Skeletal muscle tissue (tissue), 5 donors: ENCODE results near the gene EPS8L1. TPM values are rescaled to one million over a fixed set of nuclear protein-coding genes. Genes with fewer than 3 reads are reported as not detected.

ENCODE experiments used
- H3K27ac ChIP-seq: one replicate; pipeline ENCODE4 v1.7.0; 2013; ENCODE audit warnings: mild to moderate bottlenecking, low read depth, low read length, inconsistent platforms
- H3K27me3 ChIP-seq, 3 donors: one replicate each; pipeline ENCODE4 v1.7.0; 2013; ENCODE audit warnings: low read length in 3 of 3; ENCODE audit not compliant: control insufficient read depth in 3 of 3, insufficient read depth in 3 of 3
- H3K36me3 ChIP-seq, 3 donors: one replicate each; pipeline ENCODE4 v1.7.0; 2013; ENCODE audit warnings: low read length in 3 of 3; ENCODE audit not compliant: control insufficient read depth in 3 of 3, insufficient read depth in 3 of 3
- H3K4me1 ChIP-seq, 3 donors: one replicate each; pipeline ENCODE4 v1.7.0; 2013; ENCODE audit warnings: low read length in 3 of 3, mild to moderate bottlenecking in 3 of 3; ENCODE audit not compliant: control insufficient read depth in 3 of 3, insufficient read depth in 3 of 3
- H3K4me3 ChIP-seq, 3 donors: one replicate each; pipeline ENCODE4 v1.7.0; 2013; ENCODE audit warnings: low read length in 3 of 3
- H3K9ac ChIP-seq, 3 donors: one replicate each; pipeline ENCODE4 v1.7.0; 2013; ENCODE audit warnings: low read length in 3 of 3, mild to moderate bottlenecking in 3 of 3, moderate library complexity in 2 of 3, low read depth in 1 of 3
- H3K9me3 ChIP-seq, 3 donors: one replicate each; pipeline ENCODE4 v1.7.0; 2013; ENCODE audit warnings: low read length in 3 of 3; ENCODE audit not compliant: control insufficient read depth in 3 of 3
- small RNA-seq: library from RNA; depleted of rRNA; stranded (forward); fragments of <200 nt; gene quantifications from one replicate; pipeline ENCODE3, GENCODE V24; 2014
- total RNA-seq: library from RNA; depleted of rRNA; stranded (reverse); fragments of >200 nt; gene quantifications from one replicate; pipeline ENCODE4 v1.2.3, GENCODE V29; 2014
- donor health status: Osteomylitis.

The EPS8L1 gene
- total RNA-seq, 1 donor from 2014 or later: 1.0 TPM

DNA sequence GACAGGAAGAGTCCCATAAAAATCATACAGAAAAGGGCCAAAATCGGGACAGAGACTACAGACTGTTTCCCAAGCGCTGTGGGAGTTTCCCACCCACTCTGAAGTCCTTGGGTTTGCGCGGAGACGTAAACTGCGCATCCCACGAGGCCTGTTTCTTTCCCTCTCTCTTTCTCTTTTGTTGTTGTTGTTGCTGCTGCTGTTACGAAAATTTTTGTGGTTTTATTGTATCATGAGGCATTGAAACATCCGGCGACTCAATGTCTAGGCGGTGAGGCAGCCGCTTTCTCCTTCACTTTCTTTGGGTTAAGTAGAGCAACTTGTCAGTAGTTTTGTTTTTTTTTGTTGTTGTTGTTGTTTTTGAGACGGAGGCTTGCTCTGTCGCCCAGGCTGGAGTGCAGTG is 43.4 kb downstream of the EPS8L1 start:
- Histone ChIP-seq H3K4me3 (peak overlapping the region; percentile 73 to 93 (median 80)), H3K9ac (peak overlapping the region in 1 of 3 donors; percentile 63), H3K9me3 (no peaks in the 10 kb centered on the region), H3K27ac (peak overlapping the region; percentile 57), H3K36me3 (no peaks in the 10 kb centered on the region), H3K4me1 (peaks cover 29 to 38% (median 34%) of the 10 kb centered on the region in 3 donors), H3K27me3 (peaks cover 0 to under 1% (median 0%) of the 10 kb centered on the region in 3 donors)

DNA sequence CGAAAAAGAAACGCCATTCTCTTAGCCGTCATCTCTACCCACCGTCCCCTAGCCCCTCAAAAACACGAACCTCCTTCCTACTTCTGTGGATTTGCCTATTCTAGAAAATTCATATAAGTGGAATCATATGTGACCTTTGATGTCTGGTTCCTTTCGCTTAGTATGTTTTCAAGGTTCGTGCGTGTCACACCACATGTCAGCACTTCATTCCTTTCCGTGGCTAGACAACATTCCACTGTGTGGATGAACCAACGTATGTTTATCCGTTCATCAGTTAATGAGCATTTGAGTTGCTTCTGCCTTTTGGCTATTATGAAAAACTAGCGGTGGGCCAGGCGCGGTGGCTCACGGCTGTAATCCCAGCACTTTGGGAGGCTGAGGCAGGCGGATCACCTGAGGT is 55.8 kb downstream of the EPS8L1 start:
- Histone ChIP-seq H3K9ac (no peak overlapping the region), H3K4me3 (no peak overlapping the region), H3K36me3 (peaks cover 3 to 19% (median 7%) of the 10 kb centered on the region in 3 donors), H3K27me3 (peaks cover 5 to 10% (median 8%) of the 10 kb centered on the region in 3 donors), H3K9me3 (no peaks in the 10 kb centered on the region), H3K4me1 (peaks cover 0 to 7% (median 3%) of the 10 kb centered on the region in 3 donors), H3K27ac (no peak overlapping the region)

DNA sequence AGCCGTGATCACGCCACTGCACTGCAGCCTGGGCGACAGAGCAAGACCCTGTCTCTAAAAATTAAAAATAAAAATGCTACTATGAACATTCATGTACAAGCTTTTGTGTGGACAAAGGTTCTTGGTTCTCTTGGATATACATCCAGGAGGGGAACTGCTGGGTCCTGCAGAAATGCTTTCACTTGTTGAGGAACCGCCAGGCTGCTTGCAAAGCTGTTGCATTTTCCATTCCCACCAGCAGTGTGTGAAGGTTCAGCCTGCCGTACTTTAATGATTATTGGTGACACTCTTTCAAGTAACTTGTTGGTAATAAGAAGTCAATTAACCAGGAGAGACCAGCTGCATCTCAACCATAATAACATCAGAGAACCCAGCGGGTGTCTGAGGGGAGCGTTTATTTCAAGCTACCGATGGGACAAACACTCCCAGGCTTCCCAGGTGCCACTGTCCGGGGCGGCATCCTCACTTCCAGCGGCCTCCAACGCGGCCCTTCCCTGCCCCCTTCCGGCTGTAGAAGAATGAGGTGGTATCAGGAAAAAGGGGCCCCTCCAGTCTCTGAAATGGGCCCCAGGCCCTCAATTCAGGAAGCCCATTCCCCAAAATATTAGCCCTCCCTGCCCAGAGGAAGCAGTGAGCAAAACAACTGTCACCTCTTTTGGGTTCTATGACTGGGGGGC is 56.9 kb downstream of the EPS8L1 start:
- H3K27ac ChIP-seq: no peak overlapping the region
- H3K4me1 ChIP-seq: peaks cover 0 to 8% (median 3%) of the 10 kb centered on the region in 3 donors
- H3K36me3 ChIP-seq: peaks cover 3 to 26% (median 7%) of the 10 kb centered on the region in 3 donors
- H3K9ac ChIP-seq: no peak overlapping the region
- H3K4me3 ChIP-seq: no peak overlapping the region
- peaks cover 5 to 10% (median 8%) of the 10 kb centered on the region in 3 donors for H3K27me3 ChIP-seq
- no peaks in the 10 kb centered on the region for H3K9me3 ChIP-seq

DNA sequence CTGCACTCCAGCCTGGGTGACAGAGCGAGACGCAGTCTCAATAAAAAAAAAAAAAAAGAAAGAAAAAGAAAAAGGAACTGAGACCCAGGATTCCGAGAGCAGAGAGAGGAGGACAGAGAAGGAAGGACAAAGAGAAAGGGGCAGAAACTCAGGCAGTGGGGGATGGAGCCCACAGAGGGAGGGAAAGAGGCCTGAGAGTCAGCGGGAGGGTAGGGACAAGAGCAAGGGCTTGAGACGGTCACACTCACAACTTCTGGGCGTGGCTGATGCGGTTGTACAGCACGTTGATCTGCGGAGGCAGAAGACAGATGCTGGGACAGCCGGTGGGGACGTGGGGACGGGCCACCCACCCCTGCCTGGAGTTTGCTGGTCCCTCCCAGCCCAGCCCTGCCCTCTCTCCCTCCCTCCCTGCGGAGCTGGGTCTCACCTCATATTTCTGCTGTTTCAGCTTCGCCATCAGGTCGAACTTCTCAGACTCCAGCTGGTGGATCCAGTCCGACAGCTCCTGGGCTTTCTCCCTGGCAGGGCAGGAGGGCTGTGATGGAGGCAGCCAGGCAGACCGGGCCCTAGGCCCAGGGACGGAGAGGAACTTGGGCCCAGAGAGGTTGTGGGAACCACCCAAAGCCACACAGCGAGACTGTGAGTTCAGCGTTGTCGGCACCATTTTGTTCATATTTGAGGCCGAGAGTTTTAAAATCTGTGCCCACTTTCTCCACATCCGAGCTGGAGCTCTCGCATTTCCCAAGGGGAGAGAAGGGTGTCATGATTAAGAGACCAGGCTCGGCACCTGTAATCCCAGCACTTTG is 58.2 kb downstream of the EPS8L1 start:
- Histone ChIP-seq H3K27ac (no peak overlapping the region), H3K9me3 (no peaks in the 10 kb centered on the region), H3K4me1 (peaks cover 0 to 15% (median 7%) of the 10 kb centered on the region in 3 donors), H3K9ac (no peak overlapping the region), H3K4me3 (no peak overlapping the region), H3K27me3 (peaks cover 5 to 10% (median 8%) of the 10 kb centered on the region in 3 donors), H3K36me3 (peaks cover 3 to 34% (median 7%) of the 10 kb centered on the region in 3 donors)

DNA sequence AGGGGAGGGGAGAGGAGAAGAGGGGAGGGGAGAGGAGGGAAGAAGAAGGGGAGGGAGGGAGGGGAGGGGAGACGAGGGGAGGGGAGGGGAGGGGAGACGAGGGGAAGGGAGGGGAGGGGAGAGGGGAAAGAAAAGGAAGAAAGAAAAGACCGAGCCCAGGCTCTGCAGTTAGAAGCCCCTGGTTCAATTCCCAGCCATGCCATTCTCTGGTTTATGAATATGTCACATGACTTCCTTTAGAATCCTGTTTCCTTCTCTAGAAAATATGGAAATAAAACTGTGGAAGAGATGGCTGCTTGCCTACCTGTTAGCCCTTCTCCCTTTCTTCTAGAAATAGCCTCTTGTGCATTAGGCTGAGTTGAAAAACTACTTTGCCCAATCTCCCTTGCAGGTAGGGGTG is 59.1 kb downstream of the EPS8L1 start:
- Histone ChIP-seq H3K4me1 (peaks cover 0 to 19% (median 11%) of the 10 kb centered on the region in 3 donors), H3K27me3 (peaks cover 5 to 10% (median 8%) of the 10 kb centered on the region in 3 donors), H3K9me3 (no peaks in the 10 kb centered on the region), H3K9ac (no peak overlapping the region), H3K27ac (no peak overlapping the region), H3K4me3 (no peak overlapping the region), H3K36me3 (peaks cover 3 to 39% (median 12%) of the 10 kb centered on the region in 3 donors)

DNA sequence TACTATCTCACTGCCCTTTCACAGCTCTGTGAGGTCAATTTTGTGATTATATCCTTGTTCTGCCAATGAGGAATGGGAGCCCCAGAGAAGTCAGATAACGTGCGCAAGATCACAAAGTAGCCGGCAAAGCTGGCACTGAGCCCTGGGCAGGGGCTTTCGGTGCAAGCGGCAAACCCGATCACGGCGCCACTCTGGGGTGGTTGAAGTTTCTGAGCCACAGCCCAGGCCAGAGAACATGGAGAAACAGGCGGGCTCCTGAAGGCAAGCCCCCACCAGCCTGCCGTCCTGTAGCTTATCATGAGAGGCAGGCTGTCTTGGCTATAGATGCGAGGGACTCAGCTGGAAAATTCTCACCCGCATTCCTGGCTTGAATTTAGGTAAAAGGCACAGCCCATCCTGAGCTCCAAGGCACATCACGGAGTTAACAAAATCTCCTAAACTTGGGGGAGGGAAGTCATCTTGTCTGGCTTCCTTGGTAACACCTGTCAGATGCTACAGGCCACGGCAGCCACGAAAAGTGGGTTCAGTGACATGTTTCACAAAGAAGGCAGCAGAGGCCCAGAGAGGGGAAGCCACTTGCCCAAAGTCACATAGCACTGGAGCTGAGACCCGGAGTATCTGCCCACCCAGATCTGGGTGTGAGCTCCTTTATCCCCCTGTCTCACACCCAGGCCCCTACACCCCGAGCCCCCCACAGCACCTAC is 60.9 kb downstream of the EPS8L1 start:
- H3K9me3 ChIP-seq: no peaks in the 10 kb centered on the region
- peak overlapping the region in 1 of 3 donors; percentile 40 for H3K9ac ChIP-seq

More for the DNA sequence above, 60.9 kb downstream of the EPS8L1 start:
- Histone ChIP-seq H3K4me1 (peaks cover 0 to 22% (median 11%) of the 10 kb centered on the region in 3 donors), H3K4me3 (no peak overlapping the region), H3K27ac (no peak overlapping the region), H3K27me3 (peaks cover 10 to 14% (median 10%) of the 10 kb centered on the region in 3 donors), H3K36me3 (peaks cover 3 to 45% (median 16%) of the 10 kb centered on the region in 3 donors)

Small RNA genes within 50 kb of the gene (small RNA-seq; reads per million reads assigned to genes)
- not detected for gene MIR7975

Other genes starting within 250 kb of the EPS8L1 start
- gene KIR2DS4, start 243.2 kb upstream of the EPS8L1 start, total RNA-seq: not detected
- not detected for gene KIR3DL2, start 225.4 kb upstream of the EPS8L1 start, total RNA-seq
- gene FCAR, start 201.6 kb upstream of the EPS8L1 start, total RNA-seq: 1.0 TPM
- gene NCR1, start 169.7 kb upstream of the EPS8L1 start, total RNA-seq: not detected
- gene NLRP7, start 128.3 kb upstream of the EPS8L1 start, total RNA-seq: not detected
- gene NLRP2, start 109.5 kb upstream of the EPS8L1 start, total RNA-seq: 3.7 TPM
- 1.6 TPM for gene GP6, start 37.6 kb upstream of the EPS8L1 start, total RNA-seq
- gene RDH13, start 12.7 kb upstream of the EPS8L1 start, total RNA-seq: 12.5 TPM
- 24.5 TPM for gene PPP1R12C, start 41.8 kb downstream of the EPS8L1 start, total RNA-seq
- gene TNNT1, start 73.3 kb downstream of the EPS8L1 start, total RNA-seq: 540 TPM
- gene TNNI3, start 81.9 kb downstream of the EPS8L1 start, total RNA-seq: 4.7 TPM
- not detected for gene DNAAF3, start 90.7 kb downstream of the EPS8L1 start, total RNA-seq
- gene SYT5, start 104.4 kb downstream of the EPS8L1 start, total RNA-seq: not detected
- gene PTPRH, start 133.6 kb downstream of the EPS8L1 start, total RNA-seq: under 0.01 TPM
- 0.52 TPM for gene TMEM86B, start 152.9 kb downstream of the EPS8L1 start, total RNA-seq
- gene PPP6R1, start 183.1 kb downstream of the EPS8L1 start, total RNA-seq: 11.0 TPM
- gene HSPBP1, start 204.2 kb downstream of the EPS8L1 start, total RNA-seq: 10.4 TPM
- gene BRSK1, start 208.1 kb downstream of the EPS8L1 start, total RNA-seq: 0.52 TPM
- gene TMEM150B, start 249.5 kb downstream of the EPS8L1 start, total RNA-seq: 0.52 TPM